Adrenal gland (tissue), 12 donors: ENCODE measurements around the gene OR8D4. TPM values are rescaled to one million over a fixed set of nuclear protein-coding genes. Genes with fewer than 3 reads are reported as not detected.

Experiments used
- DNase-seq, 7 donors: peaks; one replicate each; pipeline ENCODE4 v3.0.0-alpha.2; 2019 to 2020
- H3K27ac ChIP-seq, 5 donors: fragments of 200-600 bp; sonication (generic) in 4 of 5; 1 replicate in 3 of 5; 2 replicates in 2 of 5; pipeline versions ENCODE4 v1.5.1 to v1.8.0; 2016 to 2020; ENCODE audit warnings: mild to moderate bottlenecking in 1 of 5
- H3K27me3 ChIP-seq: fragments of 200-600 bp; 2 replicates; pipeline ENCODE4 v1.8.0; 2021
- H3K36me3 ChIP-seq, 2 donors: fragments of 200-600 bp; replicated peaks in 1 of 2; 1 replicate in 1 of 2; 2 replicates in 1 of 2; pipeline versions ENCODE4 v1.5.1 to v1.8.0; 2018 to 2022
- H3K4me1 ChIP-seq, 2 donors: fragments of 200-600 bp; replicated peaks in 1 of 2; 1 replicate in 1 of 2; 2 replicates in 1 of 2; pipeline versions ENCODE4 v1.5.1 to v1.8.0; 2018 to 2021
- H3K4me3 ChIP-seq, 4 donors: fragments of 200-600 bp; sonication (generic) in 3 of 4; one replicate each; pipeline ENCODE4 v1.5.1; 2016 to 2018
- H3K9me3 ChIP-seq, 3 donors: fragments of 200-600 bp; sonication (generic) in 1 of 3; replicated peaks in 1 of 3; 1 replicate in 2 of 3; 2 replicates in 1 of 3; pipeline versions ENCODE4 v1.5.1 to v1.8.0; 2016 to 2021
- POLR2A ChIP-seq, 2 donors: fragments of 450-650 bp; IDR thresholded peaks; one replicate each; pipeline ENCODE4 v1.6.1; 2017; ENCODE audit warnings: antibody characterized with exemption in 2 of 2, mild to moderate bottlenecking in 2 of 2, moderate library complexity in 1 of 2
- WGBS, 4 donors: extraction: QIAGEN DNeasy Blood & Tissue Kit in 2 of 4; methylation state at CpG; one replicate each; pipeline versions ENCODE4 v1.1.5 to v1.1.7; 2013 to 2017; 5-methylcytosine and 5-hydroxymethylcytosine counted together
- intact Hi-C, 2 donors: fragments of 100-400 bp; cut with DNase I; formaldehyde crosslinking; loops; one replicate each; pipeline versions ENCODE4 v1.14.1 to v1.15.0; 2022 to 2023
- polyA plus RNA-seq, 3 donors: library from polyadenylated mRNA; stranded (reverse); fragments of 200-250 nt in 2 of 3; fragments of 350-450 nt in 1 of 3; fragmentation: Illumina TruSeq in 1 of 3; extraction: RNeasy Lipid Tissue Mini Kit (QIAGEN cat#74804) in 1 of 3; gene quantifications; one replicate each; pipeline ENCODE4 v1.2.3, GENCODE V29; 2013 to 2014
- total RNA-seq, 9 donors: library from RNA; depleted of rRNA in 4 of 9; stranded (reverse); fragments of >200 nt in 4 of 9; fragments of 120-200 nt in 1 of 9; fragmentation: NEBNext Ultra II Directional in 1 of 9; extraction: Animal tissue kit (Norgen Biotek cat#: 25700) in 1 of 9; gene quantifications; one replicate each; pipeline versions ENCODE4 v1.1.0 to v1.2.4, GENCODE V29; 2013 to 2023
- TF ChIP-seq, protein P1 (sequence below), 6 experiments: fragments of 450-650 bp in 4 of 6; fragments of 200-600 bp in 2 of 6; sonication (generic) in 1 of 6; IDR thresholded peaks; 1 replicate in 5 of 6; 2 replicates in 1 of 6; pipeline versions ENCODE4 v1.5.1 to v1.8.0; 2016 to 2021; ENCODE audit warnings: antibody characterized with exemption in 6 of 6, mild to moderate bottlenecking in 2 of 6, moderate library complexity in 1 of 6
- donor health status: healthy with polysubstance abuse.
- donor health status: Bipolar disorder and iron deficiency.
- donor health status: DM: yes; HTN: yes; CAD: no.
- donor health status: DM: no; HTN: no; CAD: no.
- donor health status: DM: no; HTN: no; CAD: no.
- donor health status: DM: yes; HTN: yes; CAD: no.

Gene OR8D4
- total and polyA plus RNA-seq, 12 donors: 0.11 TPM; not detected in 11

DNA sequence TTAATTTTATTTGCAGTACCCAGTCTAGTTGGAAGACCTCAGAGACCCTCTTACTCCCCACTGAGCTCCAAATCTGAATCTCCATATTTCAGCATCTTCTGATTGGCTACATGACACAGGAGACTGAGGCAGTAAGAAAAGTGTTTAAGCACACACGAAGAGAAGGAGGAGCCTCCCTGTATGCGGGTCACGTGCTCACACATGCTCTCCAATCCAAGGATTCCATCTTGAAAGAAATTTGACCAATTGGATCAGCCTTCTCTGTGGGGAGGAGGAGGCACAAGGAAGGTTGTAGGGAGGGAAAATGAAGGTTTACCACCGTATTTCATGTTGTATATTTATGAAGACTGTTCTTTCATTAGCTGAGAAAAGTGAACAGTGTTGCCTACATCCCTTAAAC, 40.4 kb downstream of the OR8D4 start:
- H3K4me3 ChIP-seq: no peak overlapping the region
- DNase-seq: no peak
- intact Hi-C loops: no loop called here
- H3K27me3 ChIP-seq: no peaks in the 10 kb centered on the region
- no peaks in the 10 kb centered on the region for H3K9me3 ChIP-seq
- TF ChIP-seq, protein P1, sequence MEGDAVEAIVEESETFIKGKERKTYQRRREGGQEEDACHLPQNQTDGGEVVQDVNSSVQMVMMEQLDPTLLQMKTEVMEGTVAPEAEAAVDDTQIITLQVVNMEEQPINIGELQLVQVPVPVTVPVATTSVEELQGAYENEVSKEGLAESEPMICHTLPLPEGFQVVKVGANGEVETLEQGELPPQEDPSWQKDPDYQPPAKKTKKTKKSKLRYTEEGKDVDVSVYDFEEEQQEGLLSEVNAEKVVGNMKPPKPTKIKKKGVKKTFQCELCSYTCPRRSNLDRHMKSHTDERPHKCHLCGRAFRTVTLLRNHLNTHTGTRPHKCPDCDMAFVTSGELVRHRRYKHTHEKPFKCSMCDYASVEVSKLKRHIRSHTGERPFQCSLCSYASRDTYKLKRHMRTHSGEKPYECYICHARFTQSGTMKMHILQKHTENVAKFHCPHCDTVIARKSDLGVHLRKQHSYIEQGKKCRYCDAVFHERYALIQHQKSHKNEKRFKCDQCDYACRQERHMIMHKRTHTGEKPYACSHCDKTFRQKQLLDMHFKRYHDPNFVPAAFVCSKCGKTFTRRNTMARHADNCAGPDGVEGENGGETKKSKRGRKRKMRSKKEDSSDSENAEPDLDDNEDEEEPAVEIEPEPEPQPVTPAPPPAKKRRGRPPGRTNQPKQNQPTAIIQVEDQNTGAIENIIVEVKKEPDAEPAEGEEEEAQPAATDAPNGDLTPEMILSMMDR (IDR thresholded peaks at IDR 0.05): no peak
- TF ChIP-seq POLR2A (IDR thresholded peaks at IDR 0.05): no peak
- no peaks in the 10 kb centered on the region for H3K36me3 ChIP-seq
- no peaks in the 10 kb centered on the region for H3K4me1 ChIP-seq
- WGBS, 4 donors: 84 to 90% (median 90%) methylated on average over 4 of the region's 4 CpGs
- no peak overlapping the region for H3K27ac ChIP-seq

DNA sequence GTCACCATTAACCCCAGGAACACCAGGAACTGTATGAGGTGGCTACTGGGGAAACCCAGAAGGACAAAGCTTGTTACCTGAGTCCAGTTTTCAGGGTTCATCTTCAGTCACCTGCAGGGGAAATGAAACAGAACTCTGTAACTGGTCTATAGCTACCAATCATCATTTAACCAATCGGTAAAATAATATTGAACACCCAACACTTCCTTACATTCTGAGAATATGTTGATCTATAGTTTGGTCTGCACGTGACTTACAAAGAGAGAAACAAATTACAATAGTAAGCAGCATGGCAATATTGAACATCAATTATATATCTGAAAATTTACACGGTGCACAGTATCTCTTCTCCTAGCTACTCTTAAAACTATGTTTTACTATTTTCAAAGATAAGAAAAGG, 41.8 kb downstream of the OR8D4 start, which contains the start of gene OR6T1:
Gene OR6T1 (minus strand): TSS at position 101 of the 400 bp plus-strand sequence. CDS start 0 bp downstream, at position 101.
- no peak within 1 kb of the TSS for H3K4me3 ChIP-seq
- no peak for TF ChIP-seq POLR2A (IDR thresholded peaks at IDR 0.05)
- TF ChIP-seq, protein P1 (IDR thresholded peaks at IDR 0.05): no peak
- intact Hi-C loops: no loop called here
- H3K4me1 ChIP-seq: no peaks in the 10 kb centered on the region
- H3K27me3 ChIP-seq: no peaks in the 10 kb centered on the region
- WGBS, 4 donors: 79 to 83% (median 81%) methylated on average over 3 of the region's 3 CpGs
- no peak within 1 kb of the TSS for H3K27ac ChIP-seq
- H3K9me3 ChIP-seq: no peaks in the 10 kb centered on the region
- H3K36me3 ChIP-seq: no peaks in the 10 kb centered on the region
- no peak for DNase-seq

DNA sequence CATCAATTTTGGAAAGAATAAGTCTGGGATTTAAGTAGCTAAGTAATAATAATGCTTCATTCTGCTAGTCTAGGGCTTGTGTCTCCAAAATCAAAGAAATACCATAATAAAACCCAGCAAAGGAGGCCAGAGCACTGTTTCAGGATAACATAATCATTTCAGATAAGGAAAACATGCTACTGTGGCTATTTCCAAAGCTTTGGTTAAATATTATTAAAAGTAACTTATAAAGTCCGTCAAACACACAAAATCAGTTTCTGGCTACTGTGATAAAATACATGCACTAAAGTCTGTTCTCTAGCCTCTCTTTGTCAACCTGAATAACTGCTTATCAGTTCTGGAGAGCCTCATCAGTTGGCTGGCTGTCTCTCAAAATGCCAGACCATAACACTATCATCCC, 43.2 kb downstream of the OR8D4 start:
- Histone ChIP-seq H3K4me1 (no peaks in the 10 kb centered on the region), H3K27ac (no peak overlapping the region), H3K4me3 (no peak overlapping the region), H3K27me3 (no peaks in the 10 kb centered on the region), H3K9me3 (no peaks in the 10 kb centered on the region), H3K36me3 (no peaks in the 10 kb centered on the region)
- TF ChIP-seq, protein P1 (IDR thresholded peaks at IDR 0.05): no peak
- TF ChIP-seq POLR2A (IDR thresholded peaks at IDR 0.05): no peak
- 47 to 68% (median 59%) methylated on average over 1 of the region's 1 CpG for WGBS, 4 donors
- intact Hi-C loops: no loop called here
- DNase-seq: no peak

DNA sequence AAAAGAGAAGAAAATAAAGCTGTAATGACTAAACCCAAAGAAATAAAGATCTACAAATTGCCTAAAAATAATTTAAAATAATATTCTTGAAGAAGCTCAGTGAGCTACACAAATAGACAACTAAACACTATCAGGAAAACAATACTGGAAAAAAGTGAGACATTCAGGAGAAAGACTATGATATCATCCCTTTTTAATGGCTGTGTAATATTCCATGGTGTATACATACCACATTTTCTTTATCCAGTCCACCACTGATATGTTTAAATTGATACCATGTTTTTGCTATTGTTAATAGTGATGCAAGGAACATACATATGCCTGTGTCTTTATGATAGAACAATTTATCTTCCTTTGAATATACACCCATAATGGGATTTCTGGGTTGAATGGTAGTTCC, 54.8 kb downstream of the OR8D4 start:
- Histone ChIP-seq H3K36me3 (no peaks in the 10 kb centered on the region), H3K27me3 (no peaks in the 10 kb centered on the region), H3K4me1 (no peaks in the 10 kb centered on the region), H3K27ac (no peak overlapping the region), H3K9me3 (no peaks in the 10 kb centered on the region), H3K4me3 (no peak overlapping the region)
- intact Hi-C loops: no loop called here
- TF ChIP-seq, protein P1 (IDR thresholded peaks at IDR 0.05): no peak
- TF ChIP-seq POLR2A (IDR thresholded peaks at IDR 0.05): no peak
- DNase-seq: no peak

Other genes starting within 250 kb of the OR8D4 start
- gene SCN3B, start 247.5 kb upstream of the OR8D4 start, total RNA-seq: 1 to 10 TPM in 5 of 9 donors, under 1 TPM in 3, not detected in 1; 0.36 to 9.5 (median 2.9) TPM
- gene SCN3B, start 247.5 kb upstream of the OR8D4 start, polyA plus RNA-seq: 10 to 100 TPM in 1 of 3 donors, 1 to 10 TPM in 2; 2.3 to 10.5 (median 7.0) TPM
- gene ZNF202, start 160.5 kb upstream of the OR8D4 start, total RNA-seq: 10 to 100 TPM in 1 of 9 donors, 1 to 10 TPM in 8; 1.5 to 11.2 (median 6.3) TPM
- gene ZNF202, start 160.5 kb upstream of the OR8D4 start, polyA plus RNA-seq: 10 to 100 TPM in 1 of 3 donors, 1 to 10 TPM in 2; 6.6 to 10.9 (median 9.3) TPM
- not detected for gene OR6X1, start 147.6 kb upstream of the OR8D4 start, total RNA-seq
- gene OR6X1, start 147.6 kb upstream of the OR8D4 start, polyA plus RNA-seq: not detected
- gene OR6M1, start 95.8 kb upstream of the OR8D4 start, total RNA-seq: not detected
- gene OR6M1, start 95.8 kb upstream of the OR8D4 start, polyA plus RNA-seq: not detected
- gene TMEM225, start 16.5 kb upstream of the OR8D4 start, total RNA-seq: not detected
- not detected for gene TMEM225, start 16.5 kb upstream of the OR8D4 start, polyA plus RNA-seq
- under 1 TPM in 1 of 9 donors, not detected in 8; 0.22 TPM for gene OR4D5, start 37.5 kb downstream of the OR8D4 start, total RNA-seq
- gene OR4D5, start 37.5 kb downstream of the OR8D4 start, polyA plus RNA-seq: not detected
- gene OR6T1, start 41.7 kb downstream of the OR8D4 start, total RNA-seq: not detected
- gene OR6T1, start 41.7 kb downstream of the OR8D4 start, polyA plus RNA-seq: not detected
- gene OR10S1, start 75.6 kb downstream of the OR8D4 start, total RNA-seq: not detected
- gene OR10S1, start 75.6 kb downstream of the OR8D4 start, polyA plus RNA-seq: not detected
- gene OR10G6, start 93.0 kb downstream of the OR8D4 start, total RNA-seq: not detected
- gene OR10G6, start 93.0 kb downstream of the OR8D4 start, polyA plus RNA-seq: not detected
- under 1 TPM in 1 of 9 donors, not detected in 8; 0.06 TPM for gene OR10G4, start 110.8 kb downstream of the OR8D4 start, total RNA-seq
- not detected for gene OR10G4, start 110.8 kb downstream of the OR8D4 start, polyA plus RNA-seq
- gene OR10G9, start 120.8 kb downstream of the OR8D4 start, total RNA-seq: not detected
- not detected for gene OR10G9, start 120.8 kb downstream of the OR8D4 start, polyA plus RNA-seq
- gene OR10G8, start 124.6 kb downstream of the OR8D4 start, total RNA-seq: not detected
- not detected for gene OR10G8, start 124.6 kb downstream of the OR8D4 start, polyA plus RNA-seq
- gene OR10G7, start 139.2 kb downstream of the OR8D4 start, total RNA-seq: not detected
- gene OR10G7, start 139.2 kb downstream of the OR8D4 start, polyA plus RNA-seq: not detected
- gene VWA5A, start 213.3 kb downstream of the OR8D4 start, total RNA-seq: 10 to 100 TPM; 22.1 to 81.3 (median 39.9) TPM
- gene VWA5A, start 213.3 kb downstream of the OR8D4 start, polyA plus RNA-seq: 10 to 100 TPM; 16.5 to 50.5 (median 26.4) TPM